K562 (cell line): Measurements from ENCODE around the gene TAF15. TPM values are rescaled to one million over a fixed set of nuclear protein-coding genes. Genes with fewer than 3 reads are reported as not detected.

Experiments
- ARID2 ChIP-seq: fragments of 450-650 bp; IDR thresholded peaks from 2 replicates; pipeline ENCODE4 v1.6.1; 2017; ENCODE audit warnings: antibody characterized with exemption, mild to moderate bottlenecking
- ATF7 ChIP-seq: fragments of 450-650 bp; IDR thresholded peaks from 2 replicates; pipeline ENCODE4 v1.7.1; 2014; ENCODE audit warnings: mild to moderate bottlenecking, moderate library complexity
- BRF1 ChIP-seq: IDR thresholded peaks from 3 replicates; pipeline ENCODE4 v1.6.1; 2011; ENCODE audit warnings: borderline replicate concordance, mild to moderate bottlenecking; ENCODE audit not compliant: insufficient read length; ENCODE audit errors: extremely low read depth
- CTBP1 ChIP-seq: fragments of 450-650 bp; IDR thresholded peaks from 2 replicates; pipeline ENCODE4 v1.6.1; 2016; ENCODE audit warnings: borderline replicate concordance
- DDX20 ChIP-seq: fragments of 450-650 bp; IDR thresholded peaks from 2 replicates; pipeline ENCODE4 v1.6.1; 2016; ENCODE audit warnings: missing genetic modification characterization, low read depth, mild to moderate bottlenecking, missing compliant biosample characterization, moderate library complexity
- EGR1 ChIP-seq: fragments of 450-650 bp; conservative IDR thresholded peaks from 2 replicates; pipeline ENCODE4 v1.6.1; 2017; ENCODE audit warnings: mild to moderate bottlenecking
- KLF6 ChIP-seq: fragments of 250-450 bp; sonication (Bioruptor Pico); IDR thresholded peaks from 2 replicates; pipeline ENCODE4 v1.4.0; 2020; ENCODE audit warnings: mild to moderate bottlenecking, moderate library complexity, borderline replicate concordance
- MTA3 ChIP-seq: fragments of 450-650 bp; formaldehyde crosslinking; IDR thresholded peaks from 2 replicates; pipeline ENCODE4 v1.6.1; 2017; ENCODE audit warnings: mild to moderate bottlenecking, borderline replicate concordance
- NR1H2 ChIP-seq: sonication (generic); formaldehyde crosslinking; IDR thresholded peaks from 2 replicates; pipeline ENCODE4 v1.4.0; 2020; ENCODE audit warnings: mild to moderate bottlenecking, missing genetic modification reagents
- SMAD1 ChIP-seq: fragments of 150-350 bp; IDR thresholded peaks from 2 replicates; pipeline ENCODE4 v1.6.1; 2014; ENCODE audit warnings: low read length, low read depth; ENCODE audit not compliant: partially characterized antibody
- SMAD3 ChIP-seq: fragments of 450-650 bp; formaldehyde crosslinking; conservative IDR thresholded peaks from 2 replicates; pipeline ENCODE4 v1.4.0; 2020; ENCODE audit warnings: mild to moderate bottlenecking
- TSC22D4 ChIP-seq: fragments of 450-650 bp; IDR thresholded peaks from 2 replicates; pipeline ENCODE4 v1.6.1; 2016; ENCODE audit warnings: missing genetic modification characterization, missing biosample characterization, control low read depth
- U2AF2 ChIP-seq: fragments of 200-400 bp; formaldehyde crosslinking; optimal IDR thresholded peaks from 2 replicates; pipeline ENCODE3; 2017; ENCODE audit warnings: low read depth, mild to moderate bottlenecking, low read length
- ZNF143 ChIP-seq: sonication (generic); formaldehyde crosslinking; IDR thresholded peaks from 2 replicates; pipeline ENCODE4 v1.9.0; 2022; ENCODE audit warnings: mild to moderate bottlenecking, missing genetic modification reagents
- ZNF778 ChIP-seq: fragments of 450-650 bp; formaldehyde crosslinking; IDR thresholded peaks from 2 replicates; pipeline ENCODE4 v1.4.0; 2020; ENCODE audit warnings: mild to moderate bottlenecking, moderate library complexity
- polyA plus RNA-seq, 8 experiments: library from polyadenylated mRNA; depleted of rRNA in 4 of 8; stranded (reverse) in 5 of 8; unstranded in 3 of 8; fragments of >200 nt; fragmentation: Nextera tagmentation in 2 of 8; fragmentation: Illumina TruSeq in 1 of 8; extraction: Ambion mirVana in 2 of 8; extraction: Trizol in 1 of 8; gene quantifications; 2 replicates each; pipeline versions ENCODE4 v1.2.1 to v1.2.3, GENCODE V29; 2011 to 2014; ENCODE audit warnings: inconsistent platforms in 1 of 8, missing spikeins in 1 of 8
- total RNA-seq, 7 experiments: library from RNA; depleted of rRNA in 6 of 7; stranded (reverse); fragments of >200 nt in 6 of 7; fragmentation: Illumina TruSeq in 2 of 7; extraction: Trizol in 2 of 7; gene quantifications; 2 replicates each; pipeline versions ENCODE4 v1.2.1 to v1.2.3, GENCODE V29; 2011 to 2021; ENCODE audit warnings: low replicate concordance in 1 of 7
- TF ChIP-seq, protein P1 (sequence below): fragments of 250-450 bp; sonication (Bioruptor Pico); IDR thresholded peaks from 2 replicates; pipeline ENCODE4 v1.5.0; 2021
- TF ChIP-seq, protein P2 (sequence below): IDR thresholded peaks from 3 replicates; pipeline ENCODE4 v1.6.1; 2011; ENCODE audit warnings: borderline replicate concordance, mild to moderate bottlenecking, moderate library complexity; ENCODE audit not compliant: insufficient read length; ENCODE audit errors: extremely low read depth
- TF ChIP-seq, protein P3 (sequence below): fragments of 200-800 bp; sonication (Bioruptor generic); IDR thresholded peaks from 2 replicates; pipeline ENCODE4 v1.6.1; 2016; ENCODE audit warnings: missing genetic modification characterization, missing compliant biosample characterization

TAF15 gene
- total and polyA plus RNA-seq, 9 of the 15 experiments (the other 6 are each of a cell fraction or from before 2014, with no cell fraction given) = 4.1 to 272 (median 56.8) TPM

DNA sequence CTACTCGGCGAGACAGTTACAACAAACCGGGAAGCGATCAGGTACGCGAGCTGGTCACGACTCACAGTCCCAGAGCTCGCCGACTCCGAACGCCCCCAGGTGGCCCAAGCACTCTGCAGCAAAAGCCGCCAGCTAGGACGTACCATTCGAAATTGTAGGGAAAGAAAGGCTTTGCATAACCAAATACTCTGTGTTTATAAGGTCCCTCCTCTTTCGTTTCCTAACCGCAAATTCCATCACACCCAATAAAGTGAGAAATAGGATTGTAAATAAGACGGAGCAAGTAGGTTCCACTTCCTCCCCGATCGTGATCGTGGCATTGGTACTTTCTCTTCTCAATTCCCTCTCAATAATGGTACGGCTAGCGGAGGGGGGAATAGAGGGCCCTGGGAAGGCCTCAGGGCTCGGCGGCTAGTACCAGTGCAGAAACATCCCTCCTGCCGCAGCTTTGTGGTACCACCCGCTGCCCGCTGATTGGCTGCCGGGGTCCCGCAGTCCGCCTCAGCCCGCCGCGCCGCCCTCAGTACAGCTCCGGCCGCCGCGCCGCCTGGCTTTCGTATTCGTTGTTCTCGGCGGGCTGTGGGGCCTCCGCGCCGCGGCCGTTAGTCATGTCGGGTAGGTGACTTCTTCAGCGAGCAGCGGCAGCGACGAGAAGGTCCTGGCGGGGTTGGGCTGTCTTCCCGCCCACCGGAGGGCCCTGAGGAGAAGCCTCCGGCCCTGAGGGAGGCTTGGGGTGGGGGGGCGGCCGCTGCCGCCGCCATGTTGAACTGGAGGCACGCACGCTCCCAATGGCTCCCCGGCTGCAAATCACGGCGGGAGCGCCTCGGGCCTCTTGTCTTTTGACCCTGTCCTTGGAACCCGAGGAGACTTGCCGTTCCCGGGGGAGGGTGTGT, at the start of gene TAF15 (continued):
- 0 out of 2 replicates have a peak, but pooled peaks have one; percentile 76 for TF ChIP-seq SMAD3 (CRISPR knock-in tag)
- TF ChIP-seq CTBP1 = peak; percentile 81
- TF ChIP-seq MTA3 = peak; percentile 87
- TF ChIP-seq, protein P1, sequence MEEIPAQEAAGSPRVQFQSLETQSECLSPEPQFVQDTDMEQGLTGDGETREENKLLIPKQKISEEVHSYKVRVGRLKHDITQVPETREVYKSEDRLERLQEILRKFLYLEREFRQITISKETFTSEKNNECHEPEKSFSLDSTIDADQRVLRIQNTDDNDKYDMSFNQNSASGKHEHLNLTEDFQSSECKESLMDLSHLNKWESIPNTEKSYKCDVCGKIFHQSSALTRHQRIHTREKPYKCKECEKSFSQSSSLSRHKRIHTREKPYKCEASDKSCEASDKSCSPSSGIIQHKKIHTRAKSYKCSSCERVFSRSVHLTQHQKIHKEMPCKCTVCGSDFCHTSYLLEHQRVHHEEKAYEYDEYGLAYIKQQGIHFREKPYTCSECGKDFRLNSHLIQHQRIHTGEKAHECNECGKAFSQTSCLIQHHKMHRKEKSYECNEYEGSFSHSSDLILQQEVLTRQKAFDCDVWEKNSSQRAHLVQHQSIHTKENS (CRISPR knock-in tag) = no peak
- no peak for TF ChIP-seq ZNF143
- peak; percentile 100 for TF ChIP-seq ATF7
- no peak for TF ChIP-seq U2AF2
- TF ChIP-seq KLF6 (CRISPR knock-in tag) = peak; percentile 45; the same call in 1 of the 2 replicates
- TF ChIP-seq EGR1 = no peak
- TF ChIP-seq, protein P2, sequence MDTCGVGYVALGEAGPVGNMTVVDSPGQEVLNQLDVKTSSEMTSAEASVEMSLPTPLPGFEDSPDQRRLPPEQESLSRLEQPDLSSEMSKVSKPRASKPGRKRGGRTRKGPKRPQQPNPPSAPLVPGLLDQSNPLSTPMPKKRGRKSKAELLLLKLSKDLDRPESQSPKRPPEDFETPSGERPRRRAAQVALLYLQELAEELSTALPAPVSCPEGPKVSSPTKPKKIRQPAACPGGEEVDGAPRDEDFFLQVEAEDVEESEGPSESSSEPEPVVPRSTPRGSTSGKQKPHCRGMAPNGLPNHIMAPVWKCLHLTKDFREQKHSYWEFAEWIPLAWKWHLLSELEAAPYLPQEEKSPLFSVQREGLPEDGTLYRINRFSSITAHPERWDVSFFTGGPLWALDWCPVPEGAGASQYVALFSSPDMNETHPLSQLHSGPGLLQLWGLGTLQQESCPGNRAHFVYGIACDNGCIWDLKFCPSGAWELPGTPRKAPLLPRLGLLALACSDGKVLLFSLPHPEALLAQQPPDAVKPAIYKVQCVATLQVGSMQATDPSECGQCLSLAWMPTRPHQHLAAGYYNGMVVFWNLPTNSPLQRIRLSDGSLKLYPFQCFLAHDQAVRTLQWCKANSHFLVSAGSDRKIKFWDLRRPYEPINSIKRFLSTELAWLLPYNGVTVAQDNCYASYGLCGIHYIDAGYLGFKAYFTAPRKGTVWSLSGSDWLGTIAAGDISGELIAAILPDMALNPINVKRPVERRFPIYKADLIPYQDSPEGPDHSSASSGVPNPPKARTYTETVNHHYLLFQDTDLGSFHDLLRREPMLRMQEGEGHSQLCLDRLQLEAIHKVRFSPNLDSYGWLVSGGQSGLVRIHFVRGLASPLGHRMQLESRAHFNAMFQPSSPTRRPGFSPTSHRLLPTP = no peak
- TF ChIP-seq ZNF778 (CRISPR knock-in tag) = no peak
- TF ChIP-seq BRF1 = no peak
- no peak for TF ChIP-seq DDX20
- TF ChIP-seq, protein P3, sequence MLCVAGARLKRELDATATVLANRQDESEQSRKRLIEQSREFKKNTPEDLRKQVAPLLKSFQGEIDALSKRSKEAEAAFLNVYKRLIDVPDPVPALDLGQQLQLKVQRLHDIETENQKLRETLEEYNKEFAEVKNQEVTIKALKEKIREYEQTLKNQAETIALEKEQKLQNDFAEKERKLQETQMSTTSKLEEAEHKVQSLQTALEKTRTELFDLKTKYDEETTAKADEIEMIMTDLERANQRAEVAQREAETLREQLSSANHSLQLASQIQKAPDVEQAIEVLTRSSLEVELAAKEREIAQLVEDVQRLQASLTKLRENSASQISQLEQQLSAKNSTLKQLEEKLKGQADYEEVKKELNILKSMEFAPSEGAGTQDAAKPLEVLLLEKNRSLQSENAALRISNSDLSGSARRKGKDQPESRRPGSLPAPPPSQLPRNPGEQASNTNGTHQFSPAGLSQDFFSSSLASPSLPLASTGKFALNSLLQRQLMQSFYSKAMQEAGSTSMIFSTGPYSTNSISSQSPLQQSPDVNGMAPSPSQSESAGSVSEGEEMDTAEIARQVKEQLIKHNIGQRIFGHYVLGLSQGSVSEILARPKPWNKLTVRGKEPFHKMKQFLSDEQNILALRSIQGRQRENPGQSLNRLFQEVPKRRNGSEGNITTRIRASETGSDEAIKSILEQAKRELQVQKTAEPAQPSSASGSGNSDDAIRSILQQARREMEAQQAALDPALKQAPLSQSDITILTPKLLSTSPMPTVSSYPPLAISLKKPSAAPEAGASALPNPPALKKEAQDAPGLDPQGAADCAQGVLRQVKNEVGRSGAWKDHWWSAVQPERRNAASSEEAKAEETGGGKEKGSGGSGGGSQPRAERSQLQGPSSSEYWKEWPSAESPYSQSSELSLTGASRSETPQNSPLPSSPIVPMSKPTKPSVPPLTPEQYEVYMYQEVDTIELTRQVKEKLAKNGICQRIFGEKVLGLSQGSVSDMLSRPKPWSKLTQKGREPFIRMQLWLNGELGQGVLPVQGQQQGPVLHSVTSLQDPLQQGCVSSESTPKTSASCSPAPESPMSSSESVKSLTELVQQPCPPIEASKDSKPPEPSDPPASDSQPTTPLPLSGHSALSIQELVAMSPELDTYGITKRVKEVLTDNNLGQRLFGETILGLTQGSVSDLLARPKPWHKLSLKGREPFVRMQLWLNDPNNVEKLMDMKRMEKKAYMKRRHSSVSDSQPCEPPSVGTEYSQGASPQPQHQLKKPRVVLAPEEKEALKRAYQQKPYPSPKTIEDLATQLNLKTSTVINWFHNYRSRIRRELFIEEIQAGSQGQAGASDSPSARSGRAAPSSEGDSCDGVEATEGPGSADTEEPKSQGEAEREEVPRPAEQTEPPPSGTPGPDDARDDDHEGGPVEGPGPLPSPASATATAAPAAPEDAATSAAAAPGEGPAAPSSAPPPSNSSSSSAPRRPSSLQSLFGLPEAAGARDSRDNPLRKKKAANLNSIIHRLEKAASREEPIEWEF (CRISPR knock-in tag) = no peak
- TF ChIP-seq NR1H2 (CRISPR knock-in tag) = no peak
- TF ChIP-seq TSC22D4 (tag) = no peak
- TF ChIP-seq ARID2 = no peak
- TF ChIP-seq SMAD1 = peak; percentile 68
